H9 (cell line): ENCODE data around the gene PRRT1B. TPM values are rescaled to one million over a fixed set of nuclear protein-coding genes. Genes with fewer than 3 reads are reported as not detected.

ENCODE experiments used
- DNase-seq: peaks from one replicate; pipeline ENCODE4 v3.0.0-alpha.2; 2017
- H2AFZ ChIP-seq: one replicate; pipeline ENCODE4 v1.6.1; 2013; ENCODE audit warnings: mild to moderate bottlenecking, low read length, control low read depth, moderate library complexity
- H2AK5ac ChIP-seq: 2 replicates; pipeline ENCODE4 v1.6.1; 2013; ENCODE audit warnings: low read length, control low read depth, mixed read lengths; ENCODE audit not compliant: insufficient read length
- H2BK120ac ChIP-seq: one replicate; pipeline ENCODE4 v1.6.1; 2013; ENCODE audit warnings: low read depth, mild to moderate bottlenecking, low read length, control low read depth, inconsistent platforms; ENCODE audit not compliant: poor library complexity, severe bottlenecking
- H2BK12ac ChIP-seq: 2 replicates; pipeline ENCODE4 v1.6.1; 2013; ENCODE audit warnings: low read length, control low read depth, mixed read lengths, low read depth; ENCODE audit not compliant: insufficient read length
- H2BK15ac ChIP-seq: 2 replicates; pipeline ENCODE4 v1.6.1; 2013; ENCODE audit warnings: low read depth, low read length, control low read depth
- H2BK20ac ChIP-seq: one replicate; pipeline ENCODE4 v1.6.1; 2013; ENCODE audit warnings: low read depth, mild to moderate bottlenecking, low read length, control low read depth, inconsistent platforms; ENCODE audit not compliant: poor library complexity, severe bottlenecking
- H2BK5ac ChIP-seq: 2 replicates; pipeline ENCODE4 v1.6.1; 2013; ENCODE audit warnings: low read length, control low read depth, mixed read lengths; ENCODE audit not compliant: insufficient read length
- H3K14ac ChIP-seq: 2 replicates; pipeline ENCODE4 v1.6.1; 2013; ENCODE audit warnings: low read length, control low read depth; ENCODE audit not compliant: insufficient read depth
- H3K18ac ChIP-seq: 2 replicates; pipeline ENCODE4 v1.6.1; 2013; ENCODE audit warnings: low read depth, mild to moderate bottlenecking, mixed read lengths, low read length, control low read depth; ENCODE audit not compliant: insufficient read length
- H3K23ac ChIP-seq: 2 replicates; pipeline ENCODE4 v1.6.1; 2013; ENCODE audit warnings: low read length, control low read depth, mixed read lengths, low read depth; ENCODE audit not compliant: insufficient read length
- H3K23me2 ChIP-seq: 2 replicates; pipeline ENCODE4 v1.6.1; 2013; ENCODE audit warnings: low read depth, mild to moderate bottlenecking, mixed read lengths, low read length, control low read depth; ENCODE audit not compliant: insufficient read length, poor library complexity, severe bottlenecking
- H3K27ac ChIP-seq: 2 replicates; pipeline ENCODE4 v1.5.1; 2013; ENCODE audit warnings: low read length, control low read depth, mixed read lengths, low read depth; ENCODE audit not compliant: insufficient read length
- H3K27me3 ChIP-seq: 2 replicates; pipeline ENCODE4 v1.6.1; 2013; ENCODE audit warnings: low read length, control low read depth, inconsistent platforms; ENCODE audit not compliant: insufficient read depth
- H3K4ac ChIP-seq: 2 replicates; pipeline ENCODE4 v1.6.1; 2013; ENCODE audit warnings: low read depth, mild to moderate bottlenecking, control low read depth, inconsistent platforms, low read length, moderate library complexity
- H3K4me1 ChIP-seq: 2 replicates; pipeline ENCODE4 v1.6.1; 2013; ENCODE audit warnings: low read length, control low read depth, inconsistent platforms; ENCODE audit not compliant: insufficient read depth
- H3K4me2 ChIP-seq: 2 replicates; pipeline ENCODE4 v1.6.1; 2013; ENCODE audit warnings: low read length, control low read depth, mixed read lengths; ENCODE audit not compliant: insufficient read length, insufficient read depth
- H3K56ac ChIP-seq: 2 replicates; pipeline ENCODE4 v1.6.1; 2013; ENCODE audit warnings: low read depth, mild to moderate bottlenecking, mixed read lengths, low read length, control low read depth; ENCODE audit not compliant: insufficient read length
- H3K79me1 ChIP-seq: 2 replicates; pipeline ENCODE4 v1.6.1; 2013; ENCODE audit warnings: low read depth, mild to moderate bottlenecking, moderate library complexity, low read length, control low read depth, inconsistent platforms; ENCODE audit not compliant: insufficient read depth, poor library complexity, severe bottlenecking
- H3K79me2 ChIP-seq: 2 replicates; pipeline ENCODE4 v1.6.1; 2013; ENCODE audit warnings: low read length, control low read depth, inconsistent platforms; ENCODE audit not compliant: insufficient read depth
- H3K9ac ChIP-seq: 2 replicates; pipeline ENCODE4 v1.6.1; 2013; ENCODE audit warnings: low read length, control low read depth, mixed read lengths; ENCODE audit not compliant: insufficient read length; ENCODE audit errors: extremely low read depth
- H3K9me3 ChIP-seq: one replicate; pipeline ENCODE4 v1.6.1; 2013; ENCODE audit warnings: low read depth, low read length, inconsistent platforms; ENCODE audit not compliant: control insufficient read depth
- H3T11ph ChIP-seq: one replicate; pipeline ENCODE4 v1.6.1; 2013; ENCODE audit warnings: mild to moderate bottlenecking, low read length, control low read depth, inconsistent platforms
- H4K20me1 ChIP-seq: one replicate; pipeline ENCODE4 v1.6.1; 2013; ENCODE audit not compliant: control insufficient read depth, insufficient read length, insufficient read depth
- H4K5ac ChIP-seq: 2 replicates; pipeline ENCODE4 v1.6.1; 2013; ENCODE audit warnings: low read depth, mild to moderate bottlenecking, mixed read lengths, low read length, control low read depth; ENCODE audit not compliant: insufficient read length
- H4K8ac ChIP-seq: replicated peaks from 2 replicates; pipeline ENCODE4 v1.6.1; 2013; ENCODE audit warnings: low read length, control low read depth, mixed read lengths, low read depth; ENCODE audit not compliant: insufficient read length
- H4K91ac ChIP-seq: 2 replicates; pipeline ENCODE4 v1.6.1; 2013; ENCODE audit warnings: low read depth, mild to moderate bottlenecking, moderate library complexity, mixed read lengths, low read length, control low read depth; ENCODE audit not compliant: insufficient read length
- H3K27ac Mint-ChIP-seq, 3 experiments: 2 replicates in 2 of 3; 3 replicates in 1 of 3; pipeline ENCODE4 v1.8.0; 2020 to 2021; ENCODE audit warnings: mixed read lengths in 3 of 3, mild to moderate bottlenecking in 1 of 3, moderate library complexity in 1 of 3
- H3K27me3 Mint-ChIP-seq: 2 replicates; pipeline ENCODE4 v1.8.0; 2021; ENCODE audit warnings: low read depth, mild to moderate bottlenecking, moderate library complexity, mixed read lengths
- H3K36me3 Mint-ChIP-seq, 3 experiments: 2 replicates in 2 of 3; 3 replicates in 1 of 3; pipeline ENCODE4 v1.8.0; 2020 to 2021; ENCODE audit warnings: low read depth in 3 of 3, mixed read lengths in 3 of 3; ENCODE audit not compliant: insufficient read depth in 1 of 3
- H3K4me1 Mint-ChIP-seq, 2 experiments: 2 replicates each; pipeline ENCODE4 v1.8.0; 2020; ENCODE audit warnings: mixed read lengths in 2 of 2
- H3K4me3 Mint-ChIP-seq, 2 experiments: 2 replicates in 1 of 2; 3 replicates in 1 of 2; pipeline ENCODE4 v1.8.0; 2020 to 2021; ENCODE audit warnings: mild to moderate bottlenecking in 2 of 2, mixed read lengths in 2 of 2, moderate library complexity in 1 of 2
- H3K9me3 Mint-ChIP-seq, 2 experiments: 2 replicates in 1 of 2; 3 replicates in 1 of 2; pipeline ENCODE4 v1.8.0; 2020; ENCODE audit warnings: mild to moderate bottlenecking in 2 of 2, mixed read lengths in 2 of 2, moderate library complexity in 1 of 2
- CTCF ChIP-seq: fragments of 200-600 bp; sonication (generic); conservative IDR thresholded peaks from 3 replicates; pipeline ENCODE4 v1.8.0; 2021; ENCODE audit warnings: antibody characterized with exemption, mild to moderate bottlenecking
- WGBS: extraction: QIAGEN DNeasy Blood & Tissue Kit; methylation state at CpG from one replicate; pipeline ENCODE4 v1.1.7; 2013; ENCODE audit warnings: missing lambda C conversion rate, low lambda C conversion rate, mixed read lengths; ENCODE audit not compliant: insufficient read length; ENCODE audit errors: extremely low coverage; 5-methylcytosine and 5-hydroxymethylcytosine counted together
- total RNA-seq: library from RNA; stranded (reverse); gene quantifications from 2 replicates; pipeline ENCODE4 v1.2.1, GENCODE V29; 2021

The PRRT1B gene
- total RNA-seq, 1 experiment from 2014 or later, result 1.0 TPM

- no peak overlapping the region for H3K4ac ChIP-seq
- H4K5ac ChIP-seq, result no peak overlapping the region
- no peaks in the 10 kb centered on the region for H3K23me2 ChIP-seq
- no peak overlapping the region for H2BK12ac ChIP-seq
- no peak overlapping the region for H2BK5ac ChIP-seq
- H2BK20ac ChIP-seq, result no peak overlapping the region
- no peaks in the 10 kb centered on the region for H3K9me3 Mint-ChIP-seq
- no peaks in the 10 kb centered on the region for H3K9me3 ChIP-seq
- H3K27me3 ChIP-seq, result no peaks in the 10 kb centered on the region
- H2BK120ac ChIP-seq, result no peak overlapping the region
- no peak overlapping the region for H4K8ac ChIP-seq
- H3K27me3 Mint-ChIP-seq, result no peaks in the 10 kb centered on the region
- H3K27ac Mint-ChIP-seq, result peak overlapping the region in 2 of 3 experiments; percentile 8 to 43; a peak in 1 of 7 replicates
- no peak overlapping the region for H3K4me2 ChIP-seq
- no peaks in the 10 kb centered on the region for H3K79me2 ChIP-seq
- H3K14ac ChIP-seq, result no peak overlapping the region
- H3K4me1 Mint-ChIP-seq, result peaks cover 0 to 2% of the 10 kb centered on the region in 2 experiments; a peak in 2 of 4 replicates
- no peak overlapping the region for H3K23ac ChIP-seq
- no peak overlapping the region for H3K56ac ChIP-seq
- no peak overlapping the region for H4K91ac ChIP-seq
- no peak overlapping the region for H3K9ac ChIP-seq
- peaks cover 12 to 57% (median 27%) of the 10 kb centered on the region in 3 experiments; a peak in 6 of 7 replicates for H3K36me3 Mint-ChIP-seq
- H3K27ac ChIP-seq, result no peak overlapping the region
- no peak overlapping the region for H2AFZ ChIP-seq
- TF ChIP-seq CTCF, result no peak
- H2AK5ac ChIP-seq, result no peak overlapping the region
- no peaks in the 10 kb centered on the region for H4K20me1 ChIP-seq
- no peak overlapping the region for H3K18ac ChIP-seq
- DNase-seq, result no peak
- no peaks in the 10 kb centered on the region for H3K4me1 ChIP-seq
- H3K79me1 ChIP-seq, result no peaks in the 10 kb centered on the region
- WGBS, result no CpG with 5 or more reads among the region's 9 CpGs
- no peak overlapping the region for H3T11ph ChIP-seq
- no peak overlapping the region for H3K4me3 Mint-ChIP-seq
- no peak overlapping the region for H2BK15ac ChIP-seq
Measured at GRCh38 chr9:131587331-131587730, 42.0 kb downstream of the PRRT1B start.
